OCI-LY3 (cell line): ENCODE measurements around the gene HPS4.

Experiments used
- CTCF ChIP-seq: fragments of 200-600, 300-600 bp; sonication (generic); IDR thresholded peaks from 2 replicates; pipeline ENCODE4 v1.5.1; 2014; ENCODE audit warnings: antibody characterized with exemption, low read length, low read depth
- EZH2phosphoT487 ChIP-seq: fragments of 200-600 bp; shearing (Covaris generic); IDR thresholded peaks from 2 replicates; pipeline ENCODE4 v1.6.1; 2018; ENCODE audit warnings: antibody characterized with exemption, mixed run types, low read depth

GRCh38 chr22:26439559-26439958 is 44.0 kb downstream of the HPS4 start:
- TF ChIP-seq CTCF (no peak), EZH2phosphoT487 (no peak)
